Caco-2 (cell line): Measurements from ENCODE around the gene NOP53. TPM values are rescaled to one million over a fixed set of nuclear protein-coding genes. Genes with fewer than 3 reads are reported as not detected.

ENCODE experiments used
- BruUV-seq: library from RNA; stranded (reverse); fragments of 400-500 nt; replicated peaks from 2 replicates; lab custom pipeline; 2021; lab: Mats Ljungman, UMichigan
- CTCF ChIA-PET: fragments of 300-600 bp; sonication (Branson Sonifier 250); formaldehyde crosslinking; loops from one replicate; lab custom pipeline; 2022; ENCODE audit warnings: antibody characterized with exemption; lab: Charles Lee
- POLR2A ChIA-PET: fragments of 300-600 bp; sonication (Branson Sonifier 250); formaldehyde crosslinking; loops from one replicate; lab custom pipeline; 2022; ENCODE audit warnings: antibody characterized with exemption; lab: Charles Lee
- DNase-seq, 2 experiments: peaks; one replicate each; pipeline versions ENCODE4 v3.0.0 to v3.0.0-alpha.2; 2020 to 2022
- H3K27me3 ChIP-seq: replicated peaks from 2 replicates; pipeline ENCODE4 v1.6.0; 2011; ENCODE audit warnings: low read length; ENCODE audit not compliant: control insufficient read depth, insufficient read depth
- H3K36me3 ChIP-seq: 2 replicates; pipeline ENCODE4 v1.5.1; 2011; ENCODE audit warnings: low read length; ENCODE audit not compliant: control insufficient read depth, insufficient read depth
- H3K4me1 ChIP-seq: fragments of 250-450 bp; sonication (Bioruptor Pico); 2 replicates; pipeline ENCODE4 v1.5.1; 2020; ENCODE audit warnings: mild to moderate bottlenecking
- H3K4me3 ChIP-seq: 2 replicates; pipeline ENCODE4 v1.5.1; 2011; ENCODE audit warnings: low read depth, mild to moderate bottlenecking, control low read depth, low read length
- H3K9me3 ChIP-seq: fragments of 250-450 bp; sonication (Bioruptor Pico); 2 replicates; pipeline ENCODE4 v1.5.1; 2020; ENCODE audit warnings: mild to moderate bottlenecking, moderate library complexity
- H3K27ac Mint-ChIP-seq: one replicate; pipeline ENCODE4 v1.8.0; 2022; ENCODE audit warnings: mixed read lengths; ENCODE audit not compliant: unreplicated experiment
- H3K27me3 Mint-ChIP-seq: one replicate; pipeline ENCODE4 v1.8.0; 2022; ENCODE audit warnings: mixed read lengths; ENCODE audit not compliant: insufficient read depth, unreplicated experiment
- H3K36me3 Mint-ChIP-seq: one replicate; pipeline ENCODE4 v1.8.0; 2022; ENCODE audit warnings: mild to moderate bottlenecking, mixed read lengths; ENCODE audit not compliant: insufficient read depth, unreplicated experiment
- H3K4me1 Mint-ChIP-seq: one replicate; pipeline ENCODE4 v1.8.0; 2022; ENCODE audit warnings: low read depth, mixed read lengths; ENCODE audit not compliant: unreplicated experiment
- H3K4me3 Mint-ChIP-seq: one replicate; pipeline ENCODE4 v1.8.0; 2022; ENCODE audit warnings: mild to moderate bottlenecking, moderate library complexity, mixed read lengths; ENCODE audit not compliant: unreplicated experiment
- H3K9me3 Mint-ChIP-seq: one replicate; pipeline ENCODE4 v1.8.0; 2022; ENCODE audit warnings: mixed read lengths; ENCODE audit not compliant: unreplicated experiment
- intact Hi-C: fragments of 100-400 bp; cut with micrococcal nuclease; formaldehyde crosslinking; loops from one replicate; pipeline ENCODE4 v1.10.0; 2022; ENCODE audit not compliant: unreplicated experiment
- total RNA-seq: library from RNA; stranded (reverse); gene quantifications from 2 replicates; pipeline ENCODE4 v1.2.3, GENCODE V29; 2022
- TF ChIP-seq, protein P1 (sequence below), 2 experiments: fragments of 200-600 bp in 1 of 2; IDR thresholded peaks; 1 replicate in 1 of 2; 2 replicates in 1 of 2; pipeline versions ENCODE4 v1.5.1 to v1.8.0; 2011 to 2022; ENCODE audit warnings: antibody characterized with exemption in 1 of 2, control low read depth in 1 of 2, inconsistent platforms in 1 of 2, low read depth in 1 of 2, low read length in 1 of 2, mild to moderate bottlenecking in 1 of 2, moderate library complexity in 1 of 2; ENCODE audit not compliant: insufficient read depth in 1 of 2, severe bottlenecking in 1 of 2, unreplicated experiment in 1 of 2

The NOP53 gene
- total RNA-seq, 1 experiment from 2014 or later = 347 TPM

DNA sequence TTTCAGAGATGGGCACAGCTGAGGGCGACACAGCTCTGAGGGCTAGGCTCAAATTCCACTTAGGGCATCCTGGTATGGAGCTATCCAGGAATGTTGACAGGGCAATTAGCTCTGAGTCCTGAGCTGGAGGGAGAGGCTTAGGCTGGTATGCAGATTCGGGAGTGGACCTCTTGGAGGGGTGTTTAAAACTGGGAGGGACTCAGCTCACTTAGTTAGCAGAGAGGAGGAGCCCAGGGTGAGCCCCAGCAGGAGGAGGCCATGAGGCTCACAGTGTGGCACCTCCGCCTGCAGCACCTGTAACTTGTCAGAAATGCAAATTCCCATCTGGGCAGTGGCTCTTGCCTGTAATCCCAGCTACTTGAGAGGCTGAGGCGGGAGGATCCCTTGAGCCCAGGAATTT is 10.2 kb upstream of the NOP53 start:
- Mint-ChIP-seq H3K27ac (peak overlapping the region; percentile 49), H3K9me3 (no peaks in the 10 kb centered on the region), H3K27me3 (no peaks in the 10 kb centered on the region), H3K4me1 (no peaks in the 10 kb centered on the region), H3K36me3 (peaks cover 19% of the 10 kb centered on the region), H3K4me3 (no peak overlapping the region)
- Histone ChIP-seq H3K4me3 (no peak overlapping the region), H3K27me3 (no peaks in the 10 kb centered on the region), H3K9me3 (no peaks in the 10 kb centered on the region), H3K36me3 (no peaks in the 10 kb centered on the region), H3K4me1 (no peaks in the 10 kb centered on the region)
- ChIA-PET CTCF (interaction anchor here (0.7 to 1.1 kb wide), 4 partner anchors 8 to 31 kb away, joined by 3 to 6 read pairs (median 4); partner anchors contain the start of gene EHD2), POLR2A (no interaction called here)
- BruUV-seq = no TSS peak
- peak in 1 of 2 experiments; percentile 43 for DNase-seq
- TF ChIP-seq, protein P1, sequence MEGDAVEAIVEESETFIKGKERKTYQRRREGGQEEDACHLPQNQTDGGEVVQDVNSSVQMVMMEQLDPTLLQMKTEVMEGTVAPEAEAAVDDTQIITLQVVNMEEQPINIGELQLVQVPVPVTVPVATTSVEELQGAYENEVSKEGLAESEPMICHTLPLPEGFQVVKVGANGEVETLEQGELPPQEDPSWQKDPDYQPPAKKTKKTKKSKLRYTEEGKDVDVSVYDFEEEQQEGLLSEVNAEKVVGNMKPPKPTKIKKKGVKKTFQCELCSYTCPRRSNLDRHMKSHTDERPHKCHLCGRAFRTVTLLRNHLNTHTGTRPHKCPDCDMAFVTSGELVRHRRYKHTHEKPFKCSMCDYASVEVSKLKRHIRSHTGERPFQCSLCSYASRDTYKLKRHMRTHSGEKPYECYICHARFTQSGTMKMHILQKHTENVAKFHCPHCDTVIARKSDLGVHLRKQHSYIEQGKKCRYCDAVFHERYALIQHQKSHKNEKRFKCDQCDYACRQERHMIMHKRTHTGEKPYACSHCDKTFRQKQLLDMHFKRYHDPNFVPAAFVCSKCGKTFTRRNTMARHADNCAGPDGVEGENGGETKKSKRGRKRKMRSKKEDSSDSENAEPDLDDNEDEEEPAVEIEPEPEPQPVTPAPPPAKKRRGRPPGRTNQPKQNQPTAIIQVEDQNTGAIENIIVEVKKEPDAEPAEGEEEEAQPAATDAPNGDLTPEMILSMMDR (IDR thresholded peaks at IDR 0.05; ENCODE audit: insufficient read depth in 1 of 2, low read depth in 1 of 2, low read length in 1 of 2, severe bottlenecking in 1 of 2, unreplicated experiment in 1 of 2) = no peak
- intact Hi-C loops = no loop called here

- TF ChIP-seq, protein P1 (IDR thresholded peaks at IDR 0.05; ENCODE audit: insufficient read depth in 1 of 2, low read depth in 1 of 2, low read length in 1 of 2, severe bottlenecking in 1 of 2, unreplicated experiment in 1 of 2) = no peak
- Mint-ChIP-seq H3K27ac (no peak overlapping the region), H3K36me3 (peaks cover 15% of the 10 kb centered on the region), H3K4me3 (no peak overlapping the region), H3K27me3 (no peaks in the 10 kb centered on the region), H3K4me1 (no peaks in the 10 kb centered on the region), H3K9me3 (no peaks in the 10 kb centered on the region)
- Histone ChIP-seq H3K4me3 (no peak overlapping the region), H3K36me3 (no peaks in the 10 kb centered on the region), H3K4me1 (0 out of 2 replicates have a peak, but pooled peaks cover 4% of the 10 kb centered on the region), H3K27me3 (no peaks in the 10 kb centered on the region), H3K9me3 (no peaks in the 10 kb centered on the region)
- intact Hi-C loops = no loop called here
- POLR2A ChIA-PET = no interaction called here
- BruUV-seq = no TSS peak
- CTCF ChIA-PET = interaction anchor here (0.5 to 1.4 kb wide), 3 partner anchors 24 to 41 kb away, joined by 3 to 9 read pairs (median 8); partner anchors contain the start of gene EHD2
- DNase-seq = no peak
These were observed 4.4 kb upstream of the NOP53 start for GRCh38 chr19:47740866-47741519.

- H3K4me1 Mint-ChIP-seq = no peaks in the 10 kb centered on the region
- no peak for DNase-seq
- BruUV-seq = no TSS peak
- TF ChIP-seq, protein P1 (IDR thresholded peaks at IDR 0.05; ENCODE audit: insufficient read depth in 1 of 2, low read depth in 1 of 2, low read length in 1 of 2, severe bottlenecking in 1 of 2, unreplicated experiment in 1 of 2) = no peak
- no peaks in the 10 kb centered on the region for H3K9me3 ChIP-seq
- H3K27me3 Mint-ChIP-seq = no peaks in the 10 kb centered on the region
- H3K4me1 ChIP-seq = peaks cover 4% of the 10 kb centered on the region; the same call in 1 of the 2 replicates
- no peaks in the 10 kb centered on the region for H3K27me3 ChIP-seq
- peaks cover 16% of the 10 kb centered on the region for H3K36me3 Mint-ChIP-seq
- ChIA-PET POLR2A (no interaction called here), CTCF (no interaction called here)
- H3K36me3 ChIP-seq = no peaks in the 10 kb centered on the region
- no peak overlapping the region for H3K4me3 ChIP-seq
- no peaks in the 10 kb centered on the region for H3K9me3 Mint-ChIP-seq
- no peak overlapping the region for H3K4me3 Mint-ChIP-seq
- intact Hi-C loops = no loop called here
- no peak overlapping the region for H3K27ac Mint-ChIP-seq
These were observed 3.7 kb upstream of the NOP53 start for GRCh38 chr19:47741544-47742140.
